Measurements from ENCODE around the gene FCF1.

DNA sequence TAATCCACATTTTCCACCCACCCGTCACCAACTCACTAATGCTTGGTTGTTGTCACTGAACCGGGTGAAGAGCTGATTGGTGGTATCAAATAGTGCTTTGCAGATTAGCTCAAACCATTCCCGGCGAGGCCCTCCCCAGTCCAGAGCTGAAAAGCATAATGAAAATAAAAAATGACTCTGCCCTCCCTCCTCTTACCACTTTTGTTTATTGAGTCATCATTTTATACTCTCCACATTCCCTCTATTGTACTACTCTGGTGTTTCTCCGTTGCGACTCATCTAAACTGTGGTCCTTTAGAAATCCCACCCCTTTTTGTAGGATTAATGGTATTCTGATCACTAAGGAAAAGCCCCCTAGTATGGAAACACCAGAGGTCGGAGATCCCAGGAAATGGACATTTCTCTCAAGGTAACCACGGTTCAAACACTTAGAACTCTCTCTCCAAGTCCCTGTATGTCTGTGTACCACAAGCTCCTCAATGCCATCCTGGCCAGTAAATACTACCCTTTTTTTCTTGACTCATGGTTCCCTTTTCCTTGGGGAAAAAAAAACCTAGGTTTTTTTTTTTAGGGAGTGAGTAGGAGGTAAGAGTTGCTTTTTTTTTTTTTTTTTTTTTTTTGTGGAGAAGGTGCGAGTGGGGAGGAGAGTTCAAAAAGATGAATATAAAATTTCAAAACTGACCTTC is 42.1 kb upstream of the FCF1 start:
- no peak for TF ChIP-seq POLR2A (IDR thresholded peaks at IDR 0.05)
- TF ChIP-seq, protein P1, sequence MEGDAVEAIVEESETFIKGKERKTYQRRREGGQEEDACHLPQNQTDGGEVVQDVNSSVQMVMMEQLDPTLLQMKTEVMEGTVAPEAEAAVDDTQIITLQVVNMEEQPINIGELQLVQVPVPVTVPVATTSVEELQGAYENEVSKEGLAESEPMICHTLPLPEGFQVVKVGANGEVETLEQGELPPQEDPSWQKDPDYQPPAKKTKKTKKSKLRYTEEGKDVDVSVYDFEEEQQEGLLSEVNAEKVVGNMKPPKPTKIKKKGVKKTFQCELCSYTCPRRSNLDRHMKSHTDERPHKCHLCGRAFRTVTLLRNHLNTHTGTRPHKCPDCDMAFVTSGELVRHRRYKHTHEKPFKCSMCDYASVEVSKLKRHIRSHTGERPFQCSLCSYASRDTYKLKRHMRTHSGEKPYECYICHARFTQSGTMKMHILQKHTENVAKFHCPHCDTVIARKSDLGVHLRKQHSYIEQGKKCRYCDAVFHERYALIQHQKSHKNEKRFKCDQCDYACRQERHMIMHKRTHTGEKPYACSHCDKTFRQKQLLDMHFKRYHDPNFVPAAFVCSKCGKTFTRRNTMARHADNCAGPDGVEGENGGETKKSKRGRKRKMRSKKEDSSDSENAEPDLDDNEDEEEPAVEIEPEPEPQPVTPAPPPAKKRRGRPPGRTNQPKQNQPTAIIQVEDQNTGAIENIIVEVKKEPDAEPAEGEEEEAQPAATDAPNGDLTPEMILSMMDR (IDR thresholded peaks at IDR 0.05) = no peak
